Stimulated activated CD8-positive, alpha-beta memory T cell treated with anti-CD3 and anti-CD28 coated beads, Interleukin-15, amount 100 ng/mL, for 4 hours (primary cell): ENCODE data around the gene FIBIN.

ENCODE experiments used
- DNase-seq, 2 donors: peaks; one replicate each; pipeline ENCODE4 v3.0.0-alpha.2; 2020; ENCODE audit warnings: low read depth in 2 of 2

FIBIN gene

GRCh38 chr11:27022659-27023251 is 28.8 kb downstream of the FIBIN start:
- DNase-seq, result no peak

- DNase-seq, result no peak
Measured at GRCh38 chr11:27024865-27025264, 31.0 kb downstream of the FIBIN start.

GRCh38 chr11:27025312-27025955 is 31.5 kb downstream of the FIBIN start:
- no peak for DNase-seq

GRCh38 chr11:27025957-27026733 is 32.2 kb downstream of the FIBIN start:
- no peak for DNase-seq

GRCh38 chr11:27028561-27028965 is 34.7 kb downstream of the FIBIN start:
- no peak for DNase-seq

GRCh38 chr11:27029966-27030365 is 36.1 kb downstream of the FIBIN start:
- no peak for DNase-seq

GRCh38 chr11:27031754-27032153 is 37.8 kb downstream of the FIBIN start:
- DNase-seq, result no peak

- DNase-seq, result no peak
Measured at GRCh38 chr11:27039873-27040272, 46.0 kb downstream of the FIBIN start.

- no peak for DNase-seq
Measured at GRCh38 chr11:27040302-27041115, 46.6 kb downstream of the FIBIN start, which contains the start of gene BBOX1. Gene BBOX1, plus strand, starts transcription at chr11:27040815. Its CDS starts 14,616 bp downstream, at chr11:27055431.

- no peak for DNase-seq
Measured at GRCh38 chr11:27041141-27041899, 47.4 kb downstream of the FIBIN start.
